Endothelial cell of umbilical vein (primary cell): ENCODE measurements around the gene TRMT44. TPM values are rescaled to one million over a fixed set of nuclear protein-coding genes. Genes with fewer than 3 reads are reported as not detected.

Experiments
- BruUV-seq: library from RNA; stranded (reverse); fragments of 400-500 nt; replicated peaks from 2 replicates; lab custom pipeline; 2021; lab: Mats Ljungman, UMichigan
- CTCF ChIA-PET: fragments of 300-600, 350-600 bp; sonication (Branson Sonifier 250); formaldehyde crosslinking; loops from one replicate; lab custom pipeline; 2021; ENCODE audit warnings: antibody characterized with exemption, inconsistent platforms; lab: Charles Lee
- POLR2A ChIA-PET: fragments of 300-600, 350-600 bp; sonication (Branson Sonifier 250); formaldehyde crosslinking; loops from one replicate; lab custom pipeline; 2021; ENCODE audit warnings: antibody characterized with exemption, inconsistent platforms; lab: Charles Lee
- DNase-seq: peaks from one replicate; pipeline ENCODE4 v3.0.0-alpha.2; 2011; ENCODE audit warnings: low read depth, low spot score
- FAIRE-seq: peaks from 2 replicates; lab custom pipeline; 2011; peaks lifted over from hg19 to GRCh38; lab: Jason Lieb, UNC
- H2AFZ ChIP-seq: 2 replicates; pipeline ENCODE4 v1.6.0; 2012; ENCODE audit warnings: low read depth, low read length, control low read depth, inconsistent platforms
- H3K27ac ChIP-seq: 2 replicates; pipeline ENCODE4 v1.5.1; 2011; ENCODE audit warnings: low read depth, mild to moderate bottlenecking, control low read depth, low read length, moderate library complexity; ENCODE audit not compliant: insufficient read depth
- H3K27me3 ChIP-seq, 2 experiments: 2 replicates each; pipeline versions ENCODE4 v1.6.0 to v1.6.1; 2011; ENCODE audit warnings: low read length in 2 of 2, mixed read lengths in 1 of 2; ENCODE audit not compliant: control insufficient read depth in 2 of 2, insufficient read depth in 2 of 2
- H3K36me3 ChIP-seq, 2 experiments: 2 replicates in 1 of 2; 3 replicates in 1 of 2; pipeline ENCODE4 v1.5.1; 2011; ENCODE audit warnings: low read length in 2 of 2, mild to moderate bottlenecking in 1 of 2, moderate library complexity in 1 of 2; ENCODE audit not compliant: control insufficient read depth in 2 of 2, insufficient read depth in 2 of 2; ENCODE audit errors: extremely low read depth in 1 of 2
- H3K4me1 ChIP-seq: 3 replicates; pipeline ENCODE4 v1.5.1; 2011; ENCODE audit warnings: mild to moderate bottlenecking, low read length; ENCODE audit not compliant: control insufficient read depth, insufficient read depth; ENCODE audit errors: extremely low read depth
- H3K4me2 ChIP-seq: 2 replicates; pipeline ENCODE4 v1.6.1; 2011; ENCODE audit warnings: low read length, control low read depth, mixed read lengths; ENCODE audit not compliant: insufficient read depth
- H3K4me3 ChIP-seq, 3 experiments: fragments of 200-600 bp in 1 of 3; sonication (generic), shearing (Covaris generic) in 1 of 3; replicated peaks in 1 of 3; 2 replicates each; pipeline ENCODE4 v1.5.1; 2011 to 2016; ENCODE audit warnings: control low read depth in 3 of 3, low read length in 3 of 3, mild to moderate bottlenecking in 2 of 3, inconsistent platforms in 1 of 3, low read depth in 1 of 3, moderate library complexity in 1 of 3; ENCODE audit not compliant: insufficient read depth in 1 of 3
- H3K79me2 ChIP-seq: 2 replicates; pipeline ENCODE4 v1.6.0; 2012; ENCODE audit warnings: low read length, inconsistent platforms; ENCODE audit not compliant: control insufficient read depth, insufficient read depth
- H3K9ac ChIP-seq: replicated peaks from 2 replicates; pipeline ENCODE3; 2011; ENCODE audit warnings: low read length, control low read depth; ENCODE audit not compliant: insufficient read depth; ENCODE audit errors: extremely low read depth
- H3K9me1 ChIP-seq: replicated peaks from 3 replicates; pipeline ENCODE4 v1.6.0; 2011; ENCODE audit warnings: mild to moderate bottlenecking, low read length; ENCODE audit not compliant: control insufficient read depth, insufficient read depth; ENCODE audit errors: extremely low read depth
- H3K9me3 ChIP-seq: replicated peaks from 2 replicates; pipeline ENCODE4 v1.5.1; 2012; ENCODE audit warnings: low read length, inconsistent platforms; ENCODE audit not compliant: control insufficient read depth, insufficient read depth
- H4K20me1 ChIP-seq: replicated peaks from 2 replicates; pipeline ENCODE3; 2011; ENCODE audit warnings: mild to moderate bottlenecking, low read length; ENCODE audit not compliant: control insufficient read depth, insufficient read depth; ENCODE audit errors: extremely low read depth
- CTCF ChIP-seq, 2 donors: IDR thresholded peaks; 1 replicate in 1 of 2; 2 replicates in 1 of 2; pipeline ENCODE4 v1.5.1; 2011; ENCODE audit warnings: low read length in 2 of 2, mild to moderate bottlenecking in 2 of 2, moderate library complexity in 2 of 2, control low read depth in 1 of 2, inconsistent platforms in 1 of 2, low read depth in 1 of 2; ENCODE audit not compliant: insufficient read depth in 1 of 2; ENCODE audit errors: extremely low read depth in 1 of 2
- EZH2 ChIP-seq: IDR thresholded peaks from 2 replicates; pipeline ENCODE4 v1.6.1; 2012; ENCODE audit warnings: borderline replicate concordance, low read depth, mild to moderate bottlenecking, moderate library complexity, low read length, inconsistent platforms; ENCODE audit not compliant: severe bottlenecking
- FOS ChIP-seq: IDR thresholded peaks from 2 replicates; pipeline ENCODE4 v1.6.1; 2011; ENCODE audit warnings: mild to moderate bottlenecking, low read length, moderate library complexity, borderline replicate concordance; ENCODE audit not compliant: insufficient read depth
- GATA2 ChIP-seq: IDR thresholded peaks from 2 replicates; pipeline ENCODE4 v1.7.0; 2011; ENCODE audit warnings: low read depth, mild to moderate bottlenecking, moderate library complexity, mixed read lengths, low read length; ENCODE audit not compliant: insufficient read length, insufficient read depth
- JUN ChIP-seq: IDR thresholded peaks from 2 replicates; pipeline ENCODE4 v1.6.1; 2011; ENCODE audit warnings: borderline replicate concordance, low read depth; ENCODE audit not compliant: insufficient read length, insufficient read depth
- MAX ChIP-seq: IDR thresholded peaks from 2 replicates; pipeline ENCODE4 v1.6.1; 2011; ENCODE audit not compliant: insufficient read depth, insufficient read length
- MYC ChIP-seq: IDR thresholded peaks from one replicate; pipeline ENCODE4 v1.6.1; 2011; ENCODE audit warnings: mild to moderate bottlenecking, low read depth, low read length
- POLR2A ChIP-seq: IDR thresholded peaks from 2 replicates; pipeline ENCODE4 v1.6.1; 2012; ENCODE audit warnings: low read depth, mild to moderate bottlenecking, control low read depth, low read length
- POLR2AphosphoS5 ChIP-seq: IDR thresholded peaks from 2 replicates; pipeline ENCODE4 v1.6.1; 2012; ENCODE audit warnings: low read depth, mild to moderate bottlenecking, control low read depth, low read length, moderate library complexity; ENCODE audit not compliant: insufficient read depth
- dilution Hi-C: fragments of 300-500 bp; cut with MboI; formaldehyde crosslinking; loops from one replicate; pipeline ENCODE4 v1.15.0; 2019; ENCODE audit warnings: low sequenced_read_pairs; ENCODE audit not compliant: extremely low pct_ligation_motif_present
- intact Hi-C: fragments of 100-400 bp; cut with micrococcal nuclease; formaldehyde crosslinking; loops from one replicate; pipeline ENCODE4 v1.10.0; 2022
- polyA plus RNA-seq, 4 experiments: library from polyadenylated mRNA; depleted of rRNA in 3 of 4; stranded (reverse) in 3 of 4; unstranded in 1 of 4; fragments of >200 nt; gene quantifications; 2 replicates each; pipeline versions ENCODE4 v1.2.1 to v1.2.3, GENCODE V29; 2011 to 2012; ENCODE audit warnings: missing spikeins in 1 of 4
- total RNA-seq: library from RNA; stranded (reverse); gene quantifications from 2 replicates; pipeline ENCODE4 v1.2.3, GENCODE V29; 2021

TRMT44 gene
- total and polyA plus RNA-seq, 2 donors (not counting 3 experiments of a cell fraction or from before 2014, with no cell fraction given) = 10.4 to 17.3 TPM

- Histone ChIP-seq H3K27ac (no peak overlapping the region), H3K79me2 (no peaks in the 10 kb centered on the region), H3K9me3 (no peaks in the 10 kb centered on the region), H3K4me3 (no peak overlapping the region), H3K9me1 (no peaks in the 10 kb centered on the region), H3K36me3 (no peaks in the 10 kb centered on the region), H3K4me1 (no peaks in the 10 kb centered on the region), H3K9ac (no peak overlapping the region), H3K27me3 (no peaks in the 10 kb centered on the region), H2AFZ (no peak overlapping the region), H4K20me1 (no peaks in the 10 kb centered on the region), H3K4me2 (no peak overlapping the region)
- TF ChIP-seq MAX (no peak), POLR2AphosphoS5 (no peak), CTCF (IDR thresholded peaks at IDR 0.05; ENCODE audit: extremely low read depth in 1 of 2, insufficient read depth in 1 of 2, low read depth in 1 of 2, low read length in 2 of 2) (no peak), JUN (no peak), EZH2 (no peak), MYC (no peak), POLR2A (no peak), GATA2 (no peak), FOS (no peak)
- intact Hi-C loops = no loop called here
- ChIA-PET POLR2A (no interaction called here), CTCF (no interaction called here)
- DNase-seq = no peak
- FAIRE-seq = no peak
- dilution Hi-C loops = no loop called here
- BruUV-seq = no TSS peak
These were observed 66.6 kb downstream of the TRMT44 start for GRCh38 chr4:8507196-8507570.
